H1 (cell line): ENCODE results near the gene SLC22A14. TPM values are rescaled to one million over a fixed set of nuclear protein-coding genes. Genes with fewer than 3 reads are reported as not detected.
A peak's percentile ranks its signal among the peaks of the same experiment; 100 is the strongest.

Experiments
- CTCF ChIA-PET: fragments of 300-600 bp; sonication (Branson Sonifier 250); formaldehyde crosslinking; loops from one replicate; lab custom pipeline; 2021; ENCODE audit not compliant: partially characterized antibody; lab: Charles Lee
- POLR2A ChIA-PET: fragments of 300-600 bp; sonication (Branson Sonifier 250); formaldehyde crosslinking; loops from one replicate; lab custom pipeline; 2021; ENCODE audit warnings: inconsistent platforms; ENCODE audit not compliant: partially characterized antibody; lab: Charles Lee
- DNase-seq, 2 experiments: peaks; one replicate each; pipeline versions ENCODE4 v3.0.0 to v3.0.0-alpha.2; 2010 to 2022; ENCODE audit warnings: low spot score in 2 of 2, low read depth in 1 of 2, mixed read lengths in 1 of 2
- FAIRE-seq: peaks from 2 replicates; lab custom pipeline; 2011; peaks lifted over from hg19 to GRCh38; lab: Jason Lieb, UNC
- H2AFZ ChIP-seq: 2 replicates; pipeline ENCODE4 v1.8.1; 2012; ENCODE audit warnings: low read length, inconsistent platforms
- H2AK5ac ChIP-seq: 2 replicates; pipeline ENCODE4 v1.6.1; 2013; ENCODE audit warnings: low read depth, low read length
- H2BK120ac ChIP-seq: replicated peaks from 2 replicates; pipeline ENCODE3; 2013; ENCODE audit warnings: low read depth, low read length, inconsistent platforms
- H2BK12ac ChIP-seq: 2 replicates; pipeline ENCODE4 v1.6.1; 2013; ENCODE audit warnings: low read depth, low read length
- H2BK15ac ChIP-seq: 2 replicates; pipeline ENCODE4 v1.6.1; 2013; ENCODE audit warnings: low read length
- H2BK20ac ChIP-seq: 2 replicates; pipeline ENCODE4 v1.6.1; 2013; ENCODE audit warnings: low read length
- H2BK5ac ChIP-seq: 2 replicates; pipeline ENCODE4 v1.6.1; 2013; ENCODE audit warnings: low read depth, low read length
- H3K14ac ChIP-seq: 2 replicates; pipeline ENCODE4 v1.6.1; 2013; ENCODE audit warnings: inconsistent platforms; ENCODE audit not compliant: insufficient read length
- H3K18ac ChIP-seq: 2 replicates; pipeline ENCODE4 v1.6.1; 2013; ENCODE audit warnings: low read length; ENCODE audit errors: extremely low read depth
- H3K23ac ChIP-seq: 2 replicates; pipeline ENCODE4 v1.6.1; 2013; ENCODE audit warnings: inconsistent platforms; ENCODE audit not compliant: insufficient read length
- H3K23me2 ChIP-seq: 2 replicates; pipeline ENCODE4 v1.6.1; 2013; ENCODE audit warnings: low read depth, low read length
- H3K27ac ChIP-seq: 2 replicates; pipeline ENCODE4 v1.6.1; 2011; ENCODE audit warnings: low read depth, low read length, inconsistent platforms
- H3K27me3 ChIP-seq, 4 experiments: replicated peaks in 1 of 4; 1 replicate in 1 of 4; 2 replicates in 3 of 4; pipeline versions ENCODE4 v1.6.1 to v1.8.1; 2011 to 2013; ENCODE audit warnings: low read length in 3 of 4, mild to moderate bottlenecking in 3 of 4, inconsistent platforms in 2 of 4, mixed read lengths in 2 of 4, moderate library complexity in 1 of 4; ENCODE audit not compliant: control insufficient read depth in 3 of 4, insufficient read depth in 3 of 4; ENCODE audit errors: extremely low read depth in 1 of 4
- H3K36me3 ChIP-seq, 4 experiments: 2 replicates each; pipeline versions ENCODE4 v1.6.1 to v1.8.1; 2011 to 2013; ENCODE audit warnings: mild to moderate bottlenecking in 4 of 4, low read length in 3 of 4, moderate library complexity in 2 of 4, control low read depth in 1 of 4, inconsistent platforms in 1 of 4; ENCODE audit not compliant: insufficient read depth in 4 of 4, control insufficient read depth in 2 of 4
- H3K4ac ChIP-seq: replicated peaks from 2 replicates; pipeline ENCODE3; 2013; ENCODE audit warnings: low read length, low read depth, mixed read lengths, inconsistent platforms; ENCODE audit not compliant: insufficient read length
- H3K4me1 ChIP-seq, 4 experiments: replicated peaks in 1 of 4; 1 replicate in 1 of 4; 2 replicates in 3 of 4; pipeline versions ENCODE4 v1.6.1 to v1.8.1; 2011 to 2013; ENCODE audit warnings: low read length in 3 of 4, inconsistent platforms in 2 of 4, mixed read lengths in 1 of 4; ENCODE audit not compliant: insufficient read depth in 4 of 4, control insufficient read depth in 3 of 4
- H3K4me2 ChIP-seq, 2 experiments: 2 replicates each; pipeline versions ENCODE4 v1.6.1 to v1.8.1; 2011 to 2013; ENCODE audit warnings: low read depth in 2 of 2, low read length in 2 of 2, control low read depth in 1 of 2, inconsistent platforms in 1 of 2, mild to moderate bottlenecking in 1 of 2; ENCODE audit not compliant: insufficient read depth in 1 of 2
- H3K4me3 ChIP-seq, 4 experiments: fragments of 200-600, 300-600 bp in 1 of 4; sonication (generic), shearing (Covaris generic), sonication (Bioruptor Twin) in 1 of 4; 2 replicates each; pipeline versions ENCODE4 v1.5.1 to v1.8.1; 2011 to 2016; ENCODE audit warnings: low read length in 4 of 4, low read depth in 3 of 4, control low read depth in 2 of 4, inconsistent platforms in 2 of 4, mild to moderate bottlenecking in 2 of 4, mixed read lengths in 1 of 4, moderate library complexity in 1 of 4; ENCODE audit not compliant: insufficient read depth in 2 of 4; ENCODE audit errors: extremely low read depth in 1 of 4
- H3K56ac ChIP-seq: replicated peaks from 2 replicates; pipeline ENCODE3; 2013; ENCODE audit warnings: low read depth, mild to moderate bottlenecking, mixed read lengths, low read length, inconsistent platforms; ENCODE audit not compliant: insufficient read length
- H3K79me1 ChIP-seq: 2 replicates; pipeline ENCODE4 v1.6.1; 2013; ENCODE audit warnings: low read depth, low read length, control low read depth
- H3K79me2 ChIP-seq, 2 experiments: 2 replicates each; pipeline versions ENCODE4 v1.6.1 to v1.8.1; 2012 to 2013; ENCODE audit warnings: low read length in 2 of 2, mild to moderate bottlenecking in 2 of 2, inconsistent platforms in 1 of 2; ENCODE audit not compliant: insufficient read depth in 2 of 2, control insufficient read depth in 1 of 2
- H3K9ac ChIP-seq, 4 experiments: replicated peaks in 1 of 4; 1 replicate in 1 of 4; 2 replicates in 3 of 4; pipeline versions ENCODE4 v1.6.1 to v1.8.1; 2011 to 2013; ENCODE audit warnings: low read depth in 3 of 4, low read length in 3 of 4, control low read depth in 2 of 4, mild to moderate bottlenecking in 2 of 4, moderate library complexity in 2 of 4, inconsistent platforms in 1 of 4; ENCODE audit errors: extremely low read depth in 1 of 4
- H3K9me3 ChIP-seq, 2 experiments: 2 replicates each; pipeline versions ENCODE4 v1.6.1 to v1.8.1; 2012 to 2013; ENCODE audit warnings: mild to moderate bottlenecking in 2 of 2, moderate library complexity in 2 of 2, control low read depth in 1 of 2, inconsistent platforms in 1 of 2, low read depth in 1 of 2, low read length in 1 of 2, mixed read lengths in 1 of 2; ENCODE audit not compliant: insufficient read depth in 2 of 2
- H4K20me1 ChIP-seq, 2 experiments: replicated peaks in 1 of 2; 2 replicates each; pipeline versions ENCODE3 to v1.8.1; 2011 to 2013; ENCODE audit warnings: inconsistent platforms in 2 of 2, low read length in 2 of 2, mild to moderate bottlenecking in 1 of 2; ENCODE audit not compliant: insufficient read depth in 2 of 2, control insufficient read depth in 1 of 2
- H4K5ac ChIP-seq: 2 replicates; pipeline ENCODE4 v1.6.1; 2013; ENCODE audit warnings: low read length, low read depth, mixed read lengths, inconsistent platforms; ENCODE audit not compliant: insufficient read length
- H4K8ac ChIP-seq: 2 replicates; pipeline ENCODE4 v1.8.0; 2013; ENCODE audit warnings: mild to moderate bottlenecking, moderate library complexity, low read length, inconsistent platforms; ENCODE audit not compliant: insufficient read depth; ENCODE audit errors: extremely low read depth
- H4K91ac ChIP-seq: replicated peaks from 2 replicates; pipeline ENCODE3; 2013; ENCODE audit warnings: low read length, mixed read lengths, inconsistent platforms; ENCODE audit not compliant: insufficient read length
- BCL11A ChIP-seq, 2 experiments: IDR thresholded peaks; one replicate each; pipeline ENCODE4 v1.6.1; 2011; ENCODE audit warnings: low read depth in 2 of 2, low read length in 2 of 2, mild to moderate bottlenecking in 2 of 2
- CBX5 ChIP-seq: fragments of 300-800, 300-1000 bp; sonication (generic); IDR thresholded peaks from 2 replicates; pipeline ENCODE4 v1.7.1; 2016; ENCODE audit warnings: antibody characterized with exemption, low read length, low read depth
- HDAC2 ChIP-seq, 2 experiments: fragments of 300-600 bp in 1 of 2; sonication (generic) in 1 of 2; IDR thresholded peaks; 2 replicates each; pipeline ENCODE4 v1.6.1; 2011 to 2012; ENCODE audit warnings: low read depth in 2 of 2, low read length in 2 of 2, mild to moderate bottlenecking in 2 of 2, moderate library complexity in 2 of 2, borderline replicate concordance in 1 of 2, inconsistent platforms in 1 of 2
- RBBP5 ChIP-seq: IDR thresholded peaks from 2 replicates; pipeline ENCODE4 v1.7.1; 2012; ENCODE audit warnings: low read depth, mild to moderate bottlenecking, inconsistent platforms, low read length, moderate library complexity, borderline replicate concordance
- WGBS, 2 experiments: shearing (Covaris generic) in 1 of 2; methylation state at CpG; one replicate each; pipeline versions ENCODE4 v1.1.6 to v1.1.7; 2013 to 2015; ENCODE audit warnings: low lambda C conversion rate in 2 of 2, mixed read lengths in 2 of 2, inconsistent platforms in 1 of 2, low coverage in 1 of 2, missing lambda C conversion rate in 1 of 2; ENCODE audit not compliant: insufficient replicate concordance in 2 of 2, insufficient coverage in 1 of 2, insufficient read length in 1 of 2; ENCODE audit errors: extremely low coverage in 1 of 2, missing lambda C conversion rate in 1 of 2; 5-methylcytosine and 5-hydroxymethylcytosine counted together
- polyA plus RNA-seq, 7 experiments: library from polyadenylated mRNA; depleted of rRNA in 3 of 7; stranded (reverse) in 5 of 7; unstranded in 2 of 7; fragments of >200 nt in 5 of 7; fragments of 200-250 nt in 2 of 7; gene quantifications; 1 replicate in 5 of 7; 2 replicates in 1 of 7; 4 replicates in 1 of 7; pipeline versions ENCODE4 v1.2.1 to v1.2.3, GENCODE V29; 2011 to 2013; ENCODE audit warnings: missing spikeins in 2 of 7, mixed read lengths in 2 of 7
- total RNA-seq: library from RNA; stranded (reverse); fragmentation: NEBNext Ultra II Directional; extraction: Animal tissue kit (Norgen Biotek cat#: 25700); gene quantifications from 2 replicates; pipeline ENCODE4 v1.2.1, GENCODE V29; 2021
- TF ChIP-seq, protein P1 (sequence below): IDR thresholded peaks from 2 replicates; pipeline ENCODE4 v1.6.1; 2012; ENCODE audit warnings: inconsistent platforms

SLC22A14 gene
- total and polyA plus RNA-seq, 2 of the 8 experiments (the other 6 are each of a cell fraction or from before 2014, with no cell fraction given), result 0.03 TPM; not detected in 1

- TF ChIP-seq CBX5 (no peak), HDAC2 (IDR thresholded peaks at IDR 0.05; ENCODE audit: borderline replicate concordance in 1 of 2, low read depth in 2 of 2, low read length in 2 of 2) (no peak), BCL11A (IDR thresholded peaks at IDR 0.05; ENCODE audit: low read depth in 2 of 2, low read length in 2 of 2) (no peak), RBBP5 (no peak)
- TF ChIP-seq, protein P1, sequence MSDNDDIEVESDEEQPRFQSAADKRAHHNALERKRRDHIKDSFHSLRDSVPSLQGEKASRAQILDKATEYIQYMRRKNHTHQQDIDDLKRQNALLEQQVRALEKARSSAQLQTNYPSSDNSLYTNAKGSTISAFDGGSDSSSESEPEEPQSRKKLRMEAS, result no peak
- Histone ChIP-seq H3K4me2 (no peak overlapping the region), H2BK20ac (no peak overlapping the region), H3K27me3 (no peaks in the 10 kb centered on the region), H3K4me1 (no peaks in the 10 kb centered on the region), H3K14ac (no peak overlapping the region), H2BK15ac (no peak overlapping the region), H4K20me1 (no peaks in the 10 kb centered on the region), H2AK5ac (no peak overlapping the region), H2AFZ (no peak overlapping the region), H3K4me3 (no peak overlapping the region), H3K56ac (no peak overlapping the region), H3K27ac (no peak overlapping the region), H4K8ac (0 out of 2 replicates have a peak overlapping the region, but pooled peaks have one; percentile 36), H3K23me2 (no peaks in the 10 kb centered on the region), H2BK12ac (no peak overlapping the region), H3K36me3 (peaks cover 0 to 7% (median 0%) of the 10 kb centered on the region in 4 experiments; a peak in 1 of 8 replicates), H2BK120ac (peak overlapping the region; percentile 16), H3K9me3 (peaks cover 0 to 4% of the 10 kb centered on the region in 2 experiments; a peak in 1 of 4 replicates), H3K4ac (no peak overlapping the region), H4K91ac (no peak overlapping the region), H3K79me2 (no peaks in the 10 kb centered on the region), H3K9ac (no peak overlapping the region), H2BK5ac (no peak overlapping the region), H3K23ac (no peak overlapping the region), H3K18ac (no peak overlapping the region), H3K79me1 (no peaks in the 10 kb centered on the region), H4K5ac (no peak overlapping the region)
- WGBS, 2 experiments, result 94% methylated on average over 4 of the region's 4 CpGs; no CpG with 5 or more reads in 1 of the 2 experiments
- DNase-seq (no peak), FAIRE-seq (no peak)
- ChIA-PET CTCF (interaction anchor here (0.6 to 2.2 kb wide), 6 partner anchors 8 to 351 kb away, joined by 3 to 15 read pairs (median 3); partner anchors contain the start of gene XYLB), POLR2A (no interaction called here)
These were observed 72.7 kb downstream of the SLC22A14 start for GRCh38 chr3:38354588-38355330.
